GM12872 (cell line): ENCODE measurements around the gene LARP4.

Experiments
- TF ChIP-seq, protein P1 (sequence below): IDR thresholded peaks from 3 replicates; pipeline ENCODE4 v1.5.1; 2011; ENCODE audit warnings: low read depth, mild to moderate bottlenecking, low read length, moderate library complexity; ENCODE audit not compliant: insufficient read depth

LARP4 gene

GRCh38 chr12:50403001-50403440 lies 2.3 kb downstream of the LARP4 start:
- TF ChIP-seq, protein P1, sequence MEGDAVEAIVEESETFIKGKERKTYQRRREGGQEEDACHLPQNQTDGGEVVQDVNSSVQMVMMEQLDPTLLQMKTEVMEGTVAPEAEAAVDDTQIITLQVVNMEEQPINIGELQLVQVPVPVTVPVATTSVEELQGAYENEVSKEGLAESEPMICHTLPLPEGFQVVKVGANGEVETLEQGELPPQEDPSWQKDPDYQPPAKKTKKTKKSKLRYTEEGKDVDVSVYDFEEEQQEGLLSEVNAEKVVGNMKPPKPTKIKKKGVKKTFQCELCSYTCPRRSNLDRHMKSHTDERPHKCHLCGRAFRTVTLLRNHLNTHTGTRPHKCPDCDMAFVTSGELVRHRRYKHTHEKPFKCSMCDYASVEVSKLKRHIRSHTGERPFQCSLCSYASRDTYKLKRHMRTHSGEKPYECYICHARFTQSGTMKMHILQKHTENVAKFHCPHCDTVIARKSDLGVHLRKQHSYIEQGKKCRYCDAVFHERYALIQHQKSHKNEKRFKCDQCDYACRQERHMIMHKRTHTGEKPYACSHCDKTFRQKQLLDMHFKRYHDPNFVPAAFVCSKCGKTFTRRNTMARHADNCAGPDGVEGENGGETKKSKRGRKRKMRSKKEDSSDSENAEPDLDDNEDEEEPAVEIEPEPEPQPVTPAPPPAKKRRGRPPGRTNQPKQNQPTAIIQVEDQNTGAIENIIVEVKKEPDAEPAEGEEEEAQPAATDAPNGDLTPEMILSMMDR, result no peak

- TF ChIP-seq, protein P1, result no peak
Measured at GRCh38 chr12:50404307-50404706, 3.6 kb downstream of the LARP4 start.

- TF ChIP-seq, protein P1, result no peak
Measured at GRCh38 chr12:50411051-50411660, 10.5 kb downstream of the LARP4 start.

GRCh38 chr12:50415899-50416479 lies 15.3 kb downstream of the LARP4 start:
- TF ChIP-seq, protein P1, result no peak

- TF ChIP-seq, protein P1, result no peak
Measured at GRCh38 chr12:50419112-50419909, 18.6 kb downstream of the LARP4 start.

GRCh38 chr12:50425589-50426258 lies 25.0 kb downstream of the LARP4 start:
- TF ChIP-seq, protein P1, result no peak

- TF ChIP-seq, protein P1, result no peak
Measured at GRCh38 chr12:50440288-50440687, 39.6 kb downstream of the LARP4 start.
